GM18520 (cell line): ENCODE measurements around the gene FOXS1.

Experiments
- ATAC-seq: cut with Tn5 transposase; IDR thresholded peaks from one replicate; pipeline ENCODE4 v1.9.1; 2021; ENCODE audit not compliant: unreplicated experiment

The FOXS1 gene

DNA sequence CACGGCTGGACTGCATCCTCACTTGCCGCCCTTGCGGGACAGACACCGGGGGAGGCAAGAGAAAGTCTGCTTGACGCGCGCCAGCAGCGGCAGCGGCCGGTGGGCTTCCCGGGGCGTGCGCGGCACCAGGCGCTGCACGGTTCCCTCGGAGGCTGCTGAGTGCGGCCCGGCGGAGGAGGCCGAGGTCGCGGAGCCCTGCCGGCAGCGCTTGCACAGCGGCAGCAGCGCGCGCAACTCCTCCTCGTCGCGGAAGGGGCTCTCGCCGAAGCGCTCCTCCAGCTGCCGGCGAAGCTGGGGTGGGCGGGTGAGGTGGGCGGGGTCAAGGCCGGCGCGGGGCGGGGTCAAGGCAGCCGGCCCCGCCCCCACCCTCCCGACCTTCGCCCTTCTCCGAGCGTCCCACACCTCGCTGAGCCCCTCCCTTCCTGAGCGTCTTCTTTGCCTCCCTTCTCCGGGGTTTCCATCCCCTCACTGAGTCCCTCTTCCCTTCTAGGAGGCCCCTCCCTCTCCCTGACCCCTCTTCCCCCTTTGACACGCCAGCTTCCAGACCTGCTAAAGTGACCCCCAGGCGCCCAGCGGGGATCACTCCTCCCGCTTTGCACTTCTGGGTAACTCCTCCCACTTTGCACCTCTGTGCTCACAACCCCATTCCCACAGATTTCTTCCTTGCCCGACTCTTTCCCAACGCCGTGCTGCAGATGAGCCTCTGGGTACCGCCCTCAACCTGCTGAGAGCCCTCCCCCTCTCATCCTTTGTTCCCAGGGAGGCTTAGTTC lies 16.2 kb upstream of the FOXS1 start:
- no peak for ATAC-seq

DNA sequence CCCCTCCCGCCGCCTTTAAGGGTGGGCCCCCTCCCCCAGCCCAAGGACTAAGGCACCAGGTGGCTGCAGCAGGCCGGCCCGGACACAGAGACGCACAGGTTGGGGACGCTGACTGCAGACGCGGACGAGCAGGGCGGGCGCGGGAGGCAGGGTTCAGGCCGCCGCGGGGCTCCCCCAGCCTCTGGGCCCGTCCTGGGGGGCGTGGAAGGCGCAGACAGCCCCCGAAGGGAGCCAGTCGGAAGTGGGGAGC lies 15.7 kb upstream of the FOXS1 start:
- no peak for ATAC-seq

DNA sequence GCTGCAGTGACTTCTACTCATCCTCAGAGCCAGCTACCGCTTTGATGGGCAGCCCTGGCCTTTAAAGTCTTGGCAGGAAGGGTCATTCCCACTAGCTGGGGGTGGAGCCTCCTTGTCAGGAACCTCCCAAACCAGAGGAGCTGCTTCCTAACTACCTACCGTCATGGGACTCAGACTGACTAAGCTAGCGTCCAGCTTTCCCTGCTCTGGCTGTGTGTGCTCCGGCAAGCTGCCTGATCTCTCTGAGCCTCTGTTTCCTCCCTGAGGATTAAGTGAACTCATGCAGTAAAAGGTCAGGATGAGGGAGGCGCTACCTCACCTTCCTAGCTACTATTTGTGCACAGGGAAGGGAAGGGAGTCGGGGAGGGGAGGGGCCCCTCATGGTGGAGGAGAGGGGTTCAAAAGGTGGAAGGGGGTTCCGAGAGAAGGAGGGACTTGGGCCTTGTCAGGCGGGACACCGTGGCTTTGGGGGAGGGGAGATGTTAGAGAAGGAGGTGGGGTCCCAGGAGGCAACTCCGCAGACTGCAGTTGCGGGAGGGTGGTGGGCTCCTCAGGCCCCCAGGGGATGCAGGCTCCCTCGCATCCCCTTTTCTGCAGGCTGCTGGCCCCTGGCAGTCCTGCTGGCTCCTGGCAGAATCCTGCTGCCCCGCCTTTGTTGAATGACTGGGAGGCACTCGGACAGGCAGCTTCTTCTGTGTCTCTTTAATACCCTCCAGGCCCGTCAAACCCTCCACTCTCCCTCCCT lies 15.2 kb upstream of the FOXS1 start:
- ATAC-seq: no peak

DNA sequence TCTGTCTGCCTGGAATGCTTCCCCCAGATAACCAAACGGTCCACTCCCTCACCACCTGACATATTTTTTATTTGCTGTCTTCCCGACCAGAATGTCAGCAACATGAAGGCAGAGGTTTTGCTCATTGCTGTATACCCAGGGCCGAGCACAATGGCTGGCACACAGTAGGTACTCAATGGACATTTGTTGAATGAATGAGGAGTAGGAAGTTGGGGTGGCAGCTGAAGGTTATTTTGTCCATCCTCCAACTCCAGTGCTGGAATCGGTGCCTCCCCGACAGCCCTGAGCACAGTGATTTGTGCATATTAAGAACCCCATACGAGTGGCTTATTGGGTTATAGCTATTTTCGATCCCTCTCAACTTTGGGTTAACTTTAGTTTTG lies 14.6 kb upstream of the FOXS1 start:
- ATAC-seq: no peak

DNA sequence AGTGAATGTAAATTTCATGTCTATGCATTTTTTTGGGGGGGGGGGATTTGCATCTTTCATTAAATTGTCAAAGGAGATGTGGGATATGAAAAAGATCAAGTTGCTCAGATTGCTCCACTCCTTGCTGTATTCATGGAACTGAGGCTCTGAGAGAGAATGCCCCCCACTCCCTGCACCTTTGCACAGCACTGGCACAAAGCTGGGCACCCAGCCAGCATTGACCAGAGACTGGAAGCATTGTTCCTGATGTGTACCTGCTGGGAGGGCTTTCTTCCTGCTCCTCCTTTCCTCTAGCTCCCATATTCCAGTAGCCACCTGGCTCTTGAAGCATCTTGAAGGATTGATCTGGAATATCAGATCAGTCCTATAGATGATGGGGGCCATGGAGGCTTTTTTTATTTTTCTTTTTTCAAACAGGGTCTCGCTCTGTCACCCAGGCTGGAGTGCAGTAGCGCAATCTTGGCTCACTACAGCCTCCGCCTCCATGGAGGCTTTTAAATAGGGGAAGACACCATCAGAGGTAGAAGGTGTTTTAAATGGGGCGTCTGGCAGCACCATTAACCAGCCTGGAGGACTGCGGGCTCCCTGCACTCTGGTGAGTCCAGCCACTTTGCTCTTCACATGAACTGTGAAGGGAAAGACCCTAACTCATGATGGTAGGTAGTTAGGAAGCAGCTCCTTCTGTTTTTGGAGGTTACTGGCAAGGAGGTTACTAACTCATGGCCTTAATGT lies 14.0 kb upstream of the FOXS1 start:
- ATAC-seq: no peak

DNA sequence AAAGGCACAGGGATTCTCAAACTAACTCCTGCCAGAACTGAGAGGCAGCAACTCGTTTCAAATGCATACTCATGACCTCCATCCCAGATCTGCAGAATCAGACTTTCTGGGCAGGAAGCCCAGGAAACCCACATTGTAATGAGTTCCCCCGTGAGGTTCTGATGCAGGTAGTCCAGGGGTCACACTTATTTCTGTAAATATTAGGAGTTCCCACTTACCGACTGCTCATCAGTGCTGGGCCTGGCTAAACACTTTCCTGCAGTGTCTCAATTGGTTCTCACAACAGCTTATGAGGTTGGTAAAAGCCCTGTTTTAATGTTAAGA lies 13.3 kb upstream of the FOXS1 start:
- ATAC-seq: no peak

DNA sequence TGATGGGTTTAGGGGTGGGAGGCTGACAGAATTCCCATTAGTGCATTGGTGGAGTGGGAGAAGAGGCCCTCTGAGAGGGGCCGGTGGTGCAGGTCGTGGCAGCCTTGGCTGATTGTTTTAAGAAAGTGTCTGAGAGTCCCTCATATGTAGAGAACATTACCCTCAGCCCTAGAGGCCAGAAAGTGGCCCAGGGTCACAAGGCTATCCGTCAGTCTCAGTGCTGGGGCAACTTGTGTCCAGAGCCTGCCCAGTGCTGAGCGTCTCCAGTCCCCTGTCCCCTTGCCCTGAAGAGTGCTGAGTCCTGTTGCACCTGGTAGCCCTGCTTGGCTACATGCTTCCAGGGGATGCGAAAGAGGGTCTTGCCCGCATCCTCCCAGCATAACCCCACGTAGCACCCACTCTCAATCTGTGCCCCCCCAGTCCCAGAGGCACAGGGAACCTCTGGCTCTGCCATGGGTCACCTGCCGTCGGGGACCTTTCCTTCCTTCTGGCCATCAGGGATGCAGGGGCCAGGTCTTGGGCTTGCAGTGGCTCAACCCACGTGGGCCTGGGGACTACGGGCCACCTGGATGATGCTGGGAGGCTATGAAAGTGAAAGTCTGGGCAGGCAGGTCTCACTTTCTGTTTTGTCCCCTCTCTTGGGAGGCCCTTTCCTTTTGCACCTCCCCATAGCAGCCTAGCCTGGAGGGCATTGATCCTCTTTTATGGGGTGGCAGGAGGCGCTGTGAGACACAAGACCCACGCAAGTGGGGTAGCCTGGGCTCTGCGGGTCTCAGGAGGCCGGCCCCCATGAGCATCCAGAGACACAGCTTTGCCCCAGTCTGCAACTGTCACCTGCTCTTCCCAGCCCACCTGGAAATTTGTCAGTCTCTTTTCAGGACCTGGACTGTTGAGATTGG lies 12.7 kb upstream of the FOXS1 start:
- ATAC-seq: no peak

DNA sequence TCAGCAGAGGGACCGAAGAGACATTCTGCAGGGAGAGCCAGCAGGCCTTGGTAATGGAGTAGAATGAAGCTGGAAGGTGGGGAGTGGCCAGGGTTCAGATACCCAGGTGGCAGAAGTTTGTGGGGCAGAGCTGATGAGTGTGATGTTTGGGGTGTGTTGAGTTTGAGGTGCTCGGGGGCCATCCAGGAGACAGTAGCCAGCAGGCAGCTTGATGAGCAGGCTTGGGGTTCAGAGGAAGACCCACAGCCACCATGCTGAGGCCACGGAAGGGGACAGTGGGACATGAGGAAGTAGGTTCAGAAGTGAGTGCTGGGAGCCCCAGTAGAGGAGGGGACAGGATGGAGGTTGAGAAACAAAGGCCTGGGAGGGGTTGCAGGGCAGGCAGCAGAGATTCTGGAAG lies 11.1 kb upstream of the FOXS1 start:
- no peak for ATAC-seq

DNA sequence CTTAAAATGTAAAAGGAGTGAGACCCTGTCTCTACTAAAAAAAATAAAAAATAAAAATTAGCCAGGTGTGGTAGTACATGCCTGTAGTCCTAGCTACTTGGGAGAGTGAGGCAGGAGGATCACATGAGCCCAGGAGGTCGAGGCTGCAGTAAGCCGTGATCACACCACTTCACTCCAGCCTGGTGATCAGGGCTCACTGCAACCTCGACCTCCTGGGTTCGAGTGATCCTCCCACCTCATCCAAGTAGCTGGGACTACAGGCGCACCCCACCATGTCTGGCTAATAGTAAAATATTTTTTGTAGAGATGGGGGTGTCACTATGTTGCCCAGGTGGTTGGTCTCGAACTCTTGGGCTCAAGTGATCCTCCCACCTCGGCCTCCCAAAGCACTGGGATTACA lies 8.1 kb upstream of the FOXS1 start:
- ATAC-seq: no peak

DNA sequence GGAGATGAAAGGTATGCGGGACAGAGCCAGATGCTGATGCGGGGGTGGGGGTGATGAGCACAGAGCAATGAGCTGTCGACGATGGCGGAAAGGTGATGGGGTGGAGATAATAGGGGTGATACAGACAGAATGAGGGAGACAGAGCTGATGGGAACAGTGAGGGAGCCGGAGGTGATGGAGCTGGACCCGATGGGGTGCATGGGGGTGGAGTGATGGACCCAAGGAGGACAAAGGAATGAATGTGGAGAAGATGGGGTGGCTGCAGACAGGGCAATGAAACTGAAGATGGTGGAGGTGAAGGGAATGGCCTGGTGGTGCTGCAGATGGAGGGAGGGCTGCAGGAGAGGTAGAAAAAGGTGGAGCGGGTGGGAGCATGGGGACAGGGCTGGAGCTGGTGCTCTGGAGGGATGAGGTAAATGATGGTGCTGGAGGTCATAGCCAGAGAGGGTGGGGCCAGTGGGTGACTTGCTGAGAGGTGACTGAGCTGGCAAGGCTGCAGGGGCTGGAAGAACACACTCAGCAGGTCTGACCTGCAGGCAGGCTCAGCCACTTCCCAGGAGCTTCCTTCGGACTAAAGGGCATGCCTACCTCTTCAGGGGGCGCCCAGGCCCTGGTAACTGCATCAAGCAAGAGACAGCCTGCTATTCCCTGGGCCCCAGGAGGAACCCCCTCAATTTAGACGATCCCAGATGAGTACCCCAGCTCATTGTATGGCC lies 6.0 kb upstream of the FOXS1 start:
- no peak for ATAC-seq

DNA sequence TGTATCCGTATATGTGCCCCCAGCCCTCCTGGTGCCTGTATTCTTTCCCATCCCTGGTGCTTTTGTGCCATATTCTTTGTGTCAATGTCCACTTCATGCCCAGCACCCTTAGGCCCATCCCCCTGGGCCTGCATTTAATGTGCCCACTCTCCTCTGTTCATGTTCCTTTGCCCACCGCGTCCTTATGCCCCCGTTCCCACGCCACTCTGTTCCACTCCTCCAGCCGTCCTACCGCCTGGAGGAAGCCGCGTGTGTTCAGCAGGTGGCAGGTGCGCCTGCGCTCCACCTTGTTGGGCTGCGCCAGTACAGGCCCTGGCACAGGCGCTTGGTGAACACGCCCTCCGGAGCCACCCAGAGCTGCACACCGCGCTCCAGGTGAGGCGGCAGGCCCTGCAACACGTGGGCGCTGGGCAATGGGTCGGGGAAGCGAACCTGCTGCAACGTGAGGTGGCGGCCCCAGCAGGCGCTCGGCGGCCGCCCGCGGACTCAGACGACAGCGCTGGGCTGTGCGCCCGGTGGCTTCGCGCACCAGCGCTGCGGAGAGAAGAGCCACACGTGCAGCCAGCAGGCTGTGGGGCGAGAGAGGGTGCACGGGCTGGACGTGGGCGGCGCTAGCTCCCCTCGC lies 4.0 kb upstream of the FOXS1 start:
- ATAC-seq: no peak

DNA sequence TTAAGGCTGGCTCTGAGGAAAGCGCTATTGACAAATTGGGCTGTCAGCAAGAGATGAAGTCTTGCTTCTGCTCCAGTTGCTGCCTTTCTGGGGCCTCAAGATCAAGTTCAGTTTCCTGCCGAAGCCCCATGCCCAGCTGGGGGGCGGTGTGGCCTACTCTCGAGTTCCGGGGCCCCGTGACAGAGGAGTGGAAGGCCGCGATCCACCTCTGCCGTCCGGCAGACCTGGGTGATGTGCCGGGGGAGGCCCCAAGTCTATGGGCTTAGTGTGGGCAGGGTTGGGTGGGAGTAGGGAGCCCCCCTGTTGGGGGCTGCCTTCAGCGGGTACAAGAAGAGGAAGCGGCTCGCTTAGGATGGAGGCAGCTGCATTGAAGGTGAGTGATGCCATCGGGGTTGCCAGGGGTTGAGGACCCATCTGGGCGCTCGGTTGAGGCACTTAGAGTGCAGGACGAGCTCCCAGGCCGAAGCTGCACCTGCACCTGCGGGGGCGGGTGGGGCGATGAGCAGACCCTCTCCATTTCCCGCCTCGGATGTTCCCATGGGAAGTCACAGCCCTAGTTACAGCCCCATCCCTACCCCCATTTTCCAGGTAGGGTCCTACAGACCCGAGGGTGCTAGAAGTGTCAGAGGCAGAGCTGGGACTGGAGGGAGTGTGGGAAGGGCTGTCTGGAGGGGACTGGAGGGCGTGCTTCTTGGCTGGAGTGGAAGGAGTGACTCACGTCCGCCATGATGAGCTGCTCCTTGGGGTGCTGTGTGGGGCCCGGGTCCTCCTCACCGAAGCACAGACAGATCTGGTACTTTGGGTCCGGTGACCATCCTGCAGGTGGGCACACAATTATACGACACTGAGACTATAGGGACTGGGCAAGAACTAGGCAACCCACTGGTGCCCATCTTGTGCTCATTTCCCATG lies 2.9 kb upstream of the FOXS1 start:
- ATAC-seq: no peak

DNA sequence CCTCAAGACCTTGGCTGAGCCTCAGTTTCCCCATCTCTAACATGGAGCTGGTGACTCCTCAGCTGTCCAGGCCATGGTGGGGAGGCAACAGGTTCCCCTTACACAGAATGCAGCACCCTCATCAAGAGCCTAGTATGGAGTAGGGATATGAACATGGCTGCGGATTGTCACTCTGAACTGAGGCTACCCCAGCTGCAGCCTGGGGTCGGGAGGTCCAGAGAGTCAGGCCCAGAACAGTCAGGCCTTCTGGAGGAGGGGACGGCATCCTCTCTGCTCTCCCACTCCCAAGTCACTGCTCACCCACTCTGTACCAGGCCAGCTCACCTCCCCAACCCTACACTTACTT lies 1.4 kb upstream of the FOXS1 start:
- no peak for ATAC-seq

DNA sequence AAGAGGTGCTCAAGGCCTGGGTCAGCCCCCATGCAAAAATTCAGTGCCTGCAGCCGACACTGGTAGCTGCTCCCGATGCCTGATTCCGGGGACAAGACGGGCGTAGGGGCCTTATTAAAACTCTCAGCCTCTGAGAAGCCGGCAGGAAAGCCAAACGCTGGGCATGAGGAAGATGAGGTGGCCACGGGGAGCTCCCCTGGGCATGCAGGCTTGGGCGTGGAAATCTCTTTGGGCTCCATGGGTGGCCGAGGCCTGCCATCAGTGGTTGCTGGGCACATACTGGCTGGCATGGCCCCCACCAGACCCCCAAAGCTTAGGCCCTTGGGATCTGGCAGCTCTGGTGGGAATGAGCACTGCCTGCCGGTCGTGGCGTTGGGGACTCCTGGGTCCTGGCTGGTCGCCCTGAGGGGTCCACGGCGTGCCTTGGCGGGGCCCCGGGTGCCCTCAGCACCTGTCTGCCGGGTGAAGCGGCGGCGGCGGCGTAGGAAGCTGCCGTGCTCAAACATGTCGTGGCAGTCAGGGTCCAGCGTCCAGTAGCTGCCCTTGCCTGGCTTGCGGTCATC lies 586 bp downstream of the FOXS1 start:
- ATAC-seq: no peak

DNA sequence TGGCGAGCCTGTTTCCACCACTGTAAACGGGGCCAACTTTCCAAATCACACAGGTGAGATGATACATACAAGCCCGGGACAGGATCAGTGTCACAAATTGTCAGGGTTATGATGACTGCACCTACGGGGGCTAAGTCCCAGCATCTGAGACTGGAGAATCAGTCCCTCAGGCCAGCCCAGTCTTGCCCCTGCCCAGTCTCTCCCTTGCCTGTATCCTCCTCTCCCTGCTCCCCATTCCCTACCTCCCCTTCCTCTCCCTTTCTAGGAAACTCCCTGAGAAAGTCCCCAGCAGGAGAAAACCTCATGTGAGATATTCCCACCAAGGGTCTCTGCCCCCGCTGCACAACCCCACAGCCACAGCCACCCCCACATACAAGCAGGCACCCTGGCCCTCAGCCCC lies 1.5 kb downstream of the FOXS1 start:
- no peak for ATAC-seq

DNA sequence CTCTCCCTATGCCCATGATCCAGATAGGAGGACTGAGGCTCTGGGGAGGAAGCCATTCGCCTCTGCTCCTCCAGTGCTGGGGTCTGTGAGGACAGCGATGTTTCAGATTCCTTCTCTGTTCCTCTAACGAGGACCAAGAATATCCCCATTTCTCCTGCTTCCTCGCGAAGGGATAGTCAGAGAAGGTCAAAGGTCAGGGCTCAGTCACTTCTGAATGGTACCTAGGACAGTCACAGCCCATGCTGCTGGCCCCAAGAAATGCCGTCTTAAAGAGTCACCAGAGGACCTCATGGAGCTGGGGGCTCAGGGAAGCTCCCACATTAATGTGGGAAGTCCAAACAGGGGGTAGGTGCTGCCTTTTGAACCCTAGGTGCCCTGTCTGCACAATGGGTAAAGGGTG lies 2.1 kb downstream of the FOXS1 start:
- ATAC-seq: no peak

DNA sequence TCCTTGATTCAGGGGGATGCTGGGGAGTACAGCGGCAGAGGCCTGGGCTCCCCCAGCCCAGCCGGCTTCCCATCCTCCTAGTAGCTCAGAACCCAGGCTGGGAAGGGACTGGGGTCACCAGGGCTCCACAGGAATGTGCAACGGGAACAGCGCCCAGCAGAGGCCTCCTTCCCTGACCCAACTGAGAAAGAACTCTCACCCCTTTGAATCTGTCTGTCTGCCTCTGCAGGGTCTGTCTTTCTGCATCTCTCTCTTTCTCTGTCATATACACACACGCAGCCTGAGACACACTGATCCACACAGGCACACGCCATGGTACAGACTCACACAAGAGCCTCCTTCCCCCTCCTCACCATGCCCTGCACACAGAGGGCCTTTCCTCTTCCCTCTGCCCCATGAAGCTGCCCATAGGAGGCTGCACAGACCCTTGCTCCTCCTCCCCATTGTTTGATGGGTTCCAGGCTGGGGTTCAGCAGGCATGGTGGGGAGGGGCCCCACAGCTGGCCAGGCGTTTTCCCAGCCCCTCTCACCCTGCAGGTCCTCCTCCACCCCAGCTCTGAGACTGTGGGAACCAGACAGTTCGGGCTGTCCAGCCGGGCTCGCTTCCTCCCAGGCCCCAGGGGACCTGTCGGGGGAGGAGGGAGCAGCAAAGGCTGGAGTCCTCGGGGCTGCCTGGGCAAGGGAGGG lies 2.8 kb downstream of the FOXS1 start:
- ATAC-seq: no peak

DNA sequence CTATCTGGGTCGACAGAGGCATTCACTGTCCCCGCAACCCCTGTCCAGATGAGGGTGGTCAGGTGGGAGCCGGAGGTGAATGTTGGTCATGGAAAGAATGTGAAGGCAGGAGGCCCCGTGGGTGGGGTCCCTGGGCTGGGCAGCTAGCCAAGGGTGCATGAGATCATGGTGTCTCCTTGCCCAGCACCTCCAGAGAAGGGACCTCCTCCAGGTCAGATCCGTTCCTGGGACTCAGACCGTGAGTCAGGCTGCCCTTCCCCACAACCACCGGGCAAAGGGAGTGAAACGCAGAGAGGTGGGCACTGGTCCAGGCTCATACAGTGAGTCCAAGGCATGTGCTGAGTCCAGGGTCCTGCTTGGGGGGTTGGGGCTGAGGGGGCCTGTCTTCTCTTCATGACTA lies 3.5 kb downstream of the FOXS1 start:
- no peak for ATAC-seq
